Epidermal melanocyte (primary cell): ENCODE measurements around the gene WNT7B.

Experiments used
- DNase-seq: peaks from one replicate; pipeline ENCODE4 v3.0.0; 2011; ENCODE audit warnings: low spot score; ENCODE audit not compliant: insufficient read length

WNT7B gene

GRCh38 chr22:45972091-45972888, 4.7 kb downstream of the WNT7B start:
- DNase-seq: no peak

- no peak for DNase-seq
These were observed 5.4 kb downstream of the WNT7B start for GRCh38 chr22:45971408-45972028.

GRCh38 chr22:45970705-45971407, 6.1 kb downstream of the WNT7B start:
- DNase-seq: no peak

- no peak for DNase-seq
These were observed 7.0 kb downstream of the WNT7B start for GRCh38 chr22:45969801-45970470.

GRCh38 chr22:45969414-45969799, 7.6 kb downstream of the WNT7B start:
- no peak for DNase-seq

- no peak for DNase-seq
These were observed 8.1 kb downstream of the WNT7B start for GRCh38 chr22:45968751-45969413.

GRCh38 chr22:45968003-45968650, 8.8 kb downstream of the WNT7B start:
- DNase-seq: no peak

GRCh38 chr22:45966895-45967365, 10.0 kb downstream of the WNT7B start:
- DNase-seq: no peak

GRCh38 chr22:45966320-45966894, 10.6 kb downstream of the WNT7B start:
- DNase-seq: no peak

- no peak for DNase-seq
These were observed 11.4 kb downstream of the WNT7B start for GRCh38 chr22:45965563-45965962.

- no peak for DNase-seq
These were observed 11.9 kb downstream of the WNT7B start for GRCh38 chr22:45964926-45965527.

- no peak for DNase-seq
These were observed 12.6 kb downstream of the WNT7B start for GRCh38 chr22:45964372-45964771.

- DNase-seq: no peak
These were observed 13.1 kb downstream of the WNT7B start for GRCh38 chr22:45963821-45964220.

- no peak for DNase-seq
These were observed 14.1 kb downstream of the WNT7B start for GRCh38 chr22:45962756-45963324.

GRCh38 chr22:45962434-45962718, 14.6 kb downstream of the WNT7B start:
- DNase-seq: no peak

- DNase-seq: no peak
These were observed 15.1 kb downstream of the WNT7B start for GRCh38 chr22:45961679-45962433.

- no peak for DNase-seq
These were observed 16.2 kb downstream of the WNT7B start for GRCh38 chr22:45960477-45961386.
